ENCODE data around the gene TBC1D19.

- no peak for TF ChIP-seq EZH2 (IDR thresholded peaks at IDR 0.05; ENCODE audit: low read length, unreplicated experiment)
- TF ChIP-seq CTCF (conservative IDR thresholded peaks at IDR 0.05; ENCODE audit: low read depth, low read length) = no peak
- no peak for TF ChIP-seq EZH2phosphoT487 (IDR thresholded peaks at IDR 0.05; ENCODE audit: borderline replicate concordance, low read length)
Observed at GRCh38 chr4:26690506-26690905, 106.6 kb downstream of the TBC1D19 start.

Measured in PC-3 (cell line).